ENCODE results near the gene YES1. TPM values are rescaled to one million over a fixed set of nuclear protein-coding genes. Genes with fewer than 3 reads are reported as not detected.
"Not testable (repeated sequence)": the region's sequence is repeated elsewhere in the genome, so short reads cannot be mapped to it uniquely, and the experiment has no call there.

YES1 gene
- total RNA-seq, 1 donor from 2014 or later = 60.7 TPM

DNA sequence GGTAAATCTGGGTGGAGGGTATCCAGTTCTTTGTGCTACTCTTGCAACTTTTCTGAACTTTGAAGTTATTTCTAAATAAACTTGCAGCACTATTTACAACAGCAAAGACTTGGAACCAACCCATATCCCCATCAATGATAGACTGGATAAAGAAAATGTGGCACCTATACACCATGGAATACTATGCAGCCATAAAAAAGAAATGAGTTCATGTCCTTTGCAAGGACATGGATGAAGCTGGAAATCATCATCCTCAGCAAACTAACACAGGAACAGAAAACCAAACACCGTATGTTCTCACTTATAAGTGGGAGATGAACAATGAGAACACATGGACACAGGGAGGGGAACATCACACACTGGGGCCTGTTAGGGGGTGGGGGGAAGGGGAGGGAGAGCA lies 16.7 kb downstream of the YES1 start:
- FAIRE-seq = not testable (repeated sequence)

DNA sequence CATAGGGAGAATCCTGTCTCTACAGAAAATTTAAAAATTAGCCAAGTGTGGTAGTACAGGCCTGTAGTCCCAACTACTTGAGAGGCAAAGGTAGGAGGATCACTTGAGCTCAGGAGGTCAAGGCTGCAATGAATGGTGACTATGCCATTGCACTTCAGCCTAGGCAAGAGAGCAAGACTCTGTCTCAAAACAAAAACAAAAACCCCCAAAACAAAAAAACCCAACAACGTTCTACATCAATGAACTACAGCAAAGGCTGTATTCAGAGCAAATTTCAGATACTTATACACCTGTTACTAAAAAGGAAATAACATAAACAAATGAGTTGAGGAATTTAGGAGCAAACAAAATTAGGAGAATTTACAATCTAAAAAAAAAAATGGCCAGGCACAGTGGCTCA lies 22.6 kb downstream of the YES1 start:
- FAIRE-seq = no peak

More for the DNA sequence above, 16.7 kb downstream of the YES1 start:
- DNase-seq (ENCODE audit: low spot score in 2 of 2) = not testable (repeated sequence)

DNA sequence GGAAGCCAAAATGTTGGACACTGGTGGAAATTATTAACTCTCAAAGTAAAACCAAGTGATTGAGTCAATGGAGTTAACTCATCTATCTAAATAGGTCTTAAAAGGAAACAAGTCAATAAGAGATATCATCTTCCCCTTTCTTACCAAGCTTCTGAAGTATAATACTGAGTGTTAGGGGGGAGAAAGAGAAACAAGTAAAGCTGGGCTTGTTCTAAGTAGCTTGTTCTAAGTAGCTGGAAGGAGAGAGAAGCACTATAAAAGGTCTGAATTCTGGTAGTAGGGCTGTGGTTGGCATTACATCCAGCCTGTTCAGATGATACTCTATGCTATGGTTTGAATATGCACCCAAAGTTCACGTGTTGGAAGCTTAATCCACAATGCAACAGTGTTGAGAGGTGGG lies 26.8 kb downstream of the YES1 start:
- DNase-seq (ENCODE audit: low spot score in 2 of 2) (no peak), FAIRE-seq (no peak)

More for the DNA sequence above, 22.6 kb downstream of the YES1 start:
- DNase-seq (ENCODE audit: low spot score in 2 of 2) = no peak

DNA sequence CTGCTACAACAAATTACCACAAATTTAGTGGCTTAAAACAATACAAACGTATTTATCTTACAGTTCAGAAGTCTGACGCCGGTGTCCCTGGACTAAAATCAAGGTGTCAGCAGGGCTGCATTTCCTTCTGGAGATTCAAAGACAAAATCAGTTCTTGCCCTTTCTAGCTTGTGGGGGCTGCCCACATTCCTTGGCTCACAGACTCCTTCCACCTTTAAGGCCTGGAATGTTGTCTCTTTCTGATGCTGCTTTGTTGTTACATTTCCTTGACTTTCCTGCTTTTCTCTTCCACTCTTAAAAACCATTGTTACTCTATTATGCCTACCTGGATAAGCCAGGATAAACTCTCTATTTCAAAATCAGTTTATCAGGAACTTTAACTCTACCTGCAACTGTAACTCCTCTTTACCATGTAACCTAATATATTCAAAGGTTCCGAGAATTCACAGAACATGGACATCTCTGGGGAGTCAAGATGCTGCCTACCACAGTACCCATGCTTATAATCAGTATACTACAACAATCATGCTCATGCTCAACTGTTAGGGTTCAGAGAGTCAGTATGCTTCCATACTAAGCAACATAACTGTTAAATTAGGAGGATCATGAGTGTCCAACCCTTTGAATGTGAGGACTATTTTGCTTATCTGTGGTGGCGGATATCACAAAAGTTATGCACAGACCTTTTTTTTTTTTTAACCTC lies 27.4 kb downstream of the YES1 start:
- DNase-seq (ENCODE audit: low spot score in 2 of 2) (no peak), FAIRE-seq (no peak)

- FAIRE-seq (no peak), DNase-seq (ENCODE audit: low spot score in 2 of 2) (no peak)
These were observed 33.7 kb downstream of the YES1 start for GRCh38 chr18:778194-778927.

GRCh38 chr18:777021-777420 lies 35.0 kb downstream of the YES1 start:
- DNase-seq (ENCODE audit: low spot score in 2 of 2) = no peak

DNA sequence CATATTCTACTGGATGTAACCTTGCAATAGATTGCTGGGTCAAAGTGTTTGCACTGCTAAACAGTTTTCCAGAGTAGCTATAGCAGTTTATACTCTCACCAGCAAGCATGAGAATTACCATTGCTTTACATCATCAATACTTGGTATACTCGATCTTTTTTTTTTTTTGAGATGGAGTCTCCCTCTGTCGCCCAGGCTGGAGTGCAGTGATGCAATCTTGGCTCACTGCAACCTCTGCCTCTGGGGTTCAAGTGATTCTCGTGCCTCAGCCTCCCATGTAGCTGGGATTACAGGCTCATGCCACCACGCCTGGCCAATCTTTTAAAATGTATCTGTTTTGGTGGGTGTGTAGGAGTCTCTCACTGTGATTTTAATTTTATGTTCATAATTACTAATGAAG lies 36.0 kb downstream of the YES1 start:
- not testable (repeated sequence) for FAIRE-seq; DNase-seq (ENCODE audit: low spot score in 2 of 2)

More at GRCh38 chr18:777021-777420, 35.0 kb downstream of the YES1 start:
- no peak for FAIRE-seq

- DNase-seq (ENCODE audit: low spot score in 2 of 2) (no peak), FAIRE-seq (no peak)
These were observed 37.2 kb downstream of the YES1 start for GRCh38 chr18:774811-775210.

DNA sequence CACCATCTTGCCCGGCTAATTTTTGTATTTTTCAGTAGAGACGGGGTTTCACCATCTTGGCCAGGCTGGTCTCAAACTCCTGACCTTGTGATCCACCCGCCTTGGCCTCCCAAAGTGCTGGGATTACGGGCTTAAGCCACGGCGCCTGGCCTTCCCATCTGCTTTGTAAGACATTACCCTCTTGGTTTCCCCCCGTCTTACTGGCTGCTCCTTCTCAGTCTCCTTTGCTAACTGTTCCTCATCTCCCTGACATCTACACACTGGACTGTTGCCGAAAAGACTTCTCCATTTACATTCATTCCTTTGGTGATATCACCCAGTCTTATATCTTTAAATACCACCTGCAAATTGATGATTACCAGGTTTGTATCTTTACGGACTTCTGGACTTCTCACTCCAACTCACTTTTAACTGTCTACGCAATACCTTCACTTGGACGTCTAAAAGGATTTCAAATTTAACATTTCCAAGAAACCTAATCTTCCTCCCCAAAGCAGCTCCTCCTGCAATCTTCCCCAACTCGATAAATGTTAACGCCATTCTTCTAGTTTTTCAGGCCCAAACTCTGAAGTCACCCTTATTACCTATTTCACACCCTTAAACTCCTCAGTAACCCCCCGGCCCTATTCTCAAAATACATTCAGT lies 37.9 kb downstream of the YES1 start:
- no peak for DNase-seq (ENCODE audit: low spot score in 2 of 2)
- FAIRE-seq = no peak

GRCh38 chr18:770583-770961 lies 41.5 kb downstream of the YES1 start:
- DNase-seq (ENCODE audit: low spot score in 2 of 2) = no peak
- no peak for FAIRE-seq

- no peak for DNase-seq (ENCODE audit: low spot score in 2 of 2)
- no peak for FAIRE-seq
These were observed 44.1 kb downstream of the YES1 start for GRCh38 chr18:767961-768360.

- DNase-seq (ENCODE audit: low spot score in 2 of 2) = no peak
- no peak for FAIRE-seq
These were observed 44.8 kb downstream of the YES1 start for GRCh38 chr18:767084-767882.

GRCh38 chr18:766550-766860 lies 45.5 kb downstream of the YES1 start:
- no peak for FAIRE-seq
- DNase-seq (ENCODE audit: low spot score in 2 of 2) = no peak

DNA sequence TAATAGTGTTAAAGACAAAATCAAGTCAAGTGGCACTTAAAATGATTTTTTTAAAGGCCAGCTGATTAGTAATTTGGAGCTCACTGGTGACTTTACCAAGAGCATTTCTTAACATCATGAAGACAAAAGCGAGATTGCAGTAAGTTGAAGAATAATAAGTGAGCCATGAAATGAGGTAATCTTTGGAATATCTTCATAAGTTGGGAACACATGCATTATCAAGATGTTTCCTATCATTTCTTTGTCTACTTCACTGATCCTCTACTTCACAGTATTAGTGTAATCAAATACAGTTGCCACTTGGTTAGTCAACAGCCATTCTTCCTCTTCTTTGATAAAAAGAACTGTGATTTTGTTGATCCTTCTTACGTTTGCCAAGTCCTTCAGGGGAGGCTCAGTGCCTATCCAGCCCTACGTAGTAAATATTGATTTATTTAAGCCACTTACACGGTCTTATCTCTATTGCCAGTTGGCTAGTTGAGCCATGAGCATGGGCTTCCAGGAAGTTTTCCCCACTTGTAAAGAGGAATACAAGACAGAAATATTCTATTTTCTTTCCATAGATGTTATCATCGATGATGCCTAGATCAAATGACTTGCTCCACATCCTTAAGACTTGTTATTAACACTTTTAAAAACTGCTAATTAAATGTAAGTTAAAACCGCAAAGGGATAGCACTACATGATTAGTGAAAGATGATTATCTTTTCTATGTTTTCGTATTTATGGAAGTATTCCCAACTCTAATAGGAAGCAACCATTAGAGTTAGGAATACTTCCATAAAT lies 46.1 kb downstream of the YES1 start:
- no peak for FAIRE-seq
- no peak for DNase-seq (ENCODE audit: low spot score in 2 of 2)

GRCh38 chr18:759864-760263 lies 52.2 kb downstream of the YES1 start:
- FAIRE-seq; DNase-seq (ENCODE audit: low spot score in 2 of 2): not testable (repeated sequence)

DNA sequence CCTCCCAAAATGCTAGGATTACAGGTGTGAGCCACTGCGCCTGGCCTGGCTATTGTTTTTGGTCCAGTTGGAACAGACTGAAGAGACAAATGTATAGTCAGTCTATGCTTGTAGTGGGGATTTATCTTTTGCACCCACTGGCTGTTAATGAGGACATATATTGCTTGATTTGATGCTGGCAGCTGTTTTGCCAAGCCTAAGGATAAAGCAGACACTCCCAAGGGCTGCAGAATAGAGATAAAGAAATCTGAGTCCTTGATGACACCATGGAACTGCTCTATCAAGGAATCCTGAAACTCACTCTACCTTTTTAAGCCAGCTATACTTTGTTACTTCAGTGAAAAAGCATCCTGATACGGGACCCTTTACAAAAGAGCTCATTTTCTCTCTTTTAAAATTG lies 56.5 kb downstream of the YES1 start:
- no peak for FAIRE-seq
- no peak for DNase-seq (ENCODE audit: low spot score in 2 of 2)

DNA sequence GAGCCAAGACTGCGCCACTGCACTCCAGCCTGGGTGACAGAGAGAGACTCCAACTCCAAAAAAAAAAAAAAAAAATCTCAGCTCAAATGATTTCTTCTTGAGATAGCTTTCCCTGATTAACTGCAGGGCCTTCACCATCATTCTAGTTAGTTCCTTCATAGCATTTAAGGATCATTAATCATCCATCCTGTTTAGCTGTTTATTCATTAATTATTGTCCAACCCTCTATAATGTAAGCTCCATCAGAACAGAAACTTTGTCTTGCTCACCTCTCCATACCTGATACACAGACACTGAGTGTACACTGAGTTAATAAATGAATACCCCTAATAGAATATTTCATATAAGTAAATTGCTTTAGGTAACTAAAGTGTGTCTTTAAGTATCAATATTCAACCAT lies 57.4 kb downstream of the YES1 start:
- no peak for DNase-seq (ENCODE audit: low spot score in 2 of 2)
- FAIRE-seq = no peak

- no peak for DNase-seq (ENCODE audit: low spot score in 2 of 2)
- no peak for FAIRE-seq
These were observed 61.6 kb downstream of the YES1 start for GRCh38 chr18:750456-750855.

GRCh38 chr18:744832-745597 lies 67.0 kb downstream of the YES1 start:
- no peak for FAIRE-seq

More at GRCh38 chr18:744832-745597, 67.0 kb downstream of the YES1 start:
- DNase-seq (ENCODE audit: low spot score in 2 of 2) = no peak
